K562 (cell line): ENCODE results near the gene E2F7. TPM values are rescaled to one million over a fixed set of nuclear protein-coding genes. Genes with fewer than 3 reads are reported as not detected.
"Not testable (repeated sequence)": the region's sequence is repeated elsewhere in the genome, so short reads cannot be mapped to it uniquely, and the experiment has no call there.

Source experiments
- ATAC-seq: fragments of 200-7000 bp; cut with Tn5 transposase; 3 replicates; pipeline ENCODE4 v1.9.1; 2020; ENCODE audit warnings: moderate library complexity
- BruUV-seq: library from RNA; stranded (reverse); fragments of 400-500 nt; replicated peaks from 2 replicates; lab custom pipeline; 2021; lab: Mats Ljungman, UMichigan
- CTCF ChIA-PET: fragments of 300-600 bp; formaldehyde crosslinking; extraction: SDS; loops from one replicate; lab custom pipeline; 2021; ENCODE audit warnings: low intra/inter-chr PET ratio; lab: Yijun Ruan, JAX
- POLR2A ChIA-PET: fragments of 300-600, 350-650 bp; sonication (Branson Sonifier 250); formaldehyde crosslinking; extraction: SDS; loops from one replicate; lab custom pipeline; 2021; ENCODE audit warnings: antibody characterized with exemption, inconsistent platforms; lab: Yijun Ruan, JAX
- DNase-seq, 4 experiments: peaks; one replicate each; pipeline versions ENCODE4 v3.0.0 to v3.0.0-alpha.2; 2011 to 2018; ENCODE audit warnings: low spot score in 3 of 4, mixed read lengths in 3 of 4; ENCODE audit errors: extremely low read depth in 1 of 4
- FAIRE-seq: peaks from 2 replicates; lab custom pipeline; 2011; peaks lifted over from hg19 to GRCh38; lab: Jason Lieb, UNC
- H2AFZ ChIP-seq: 2 replicates; pipeline ENCODE4 v1.6.0; 2011; ENCODE audit warnings: low read depth, low read length, control low read depth, inconsistent platforms
- H3K27ac ChIP-seq: fragments of 200-600 bp; 3 replicates; pipeline ENCODE4 v1.8.0; 2011; ENCODE audit warnings: low read depth, mild to moderate bottlenecking, control low read depth, inconsistent platforms, low read length, moderate library complexity, mixed read lengths; ENCODE audit errors: extremely low read depth
- H3K27me3 ChIP-seq, 2 experiments: fragments of 300-600 bp in 1 of 2; 2 replicates in 1 of 2; 3 replicates in 1 of 2; pipeline versions ENCODE4 v1.6.0 to v1.8.0; 2011; ENCODE audit warnings: inconsistent platforms in 2 of 2, low read length in 2 of 2, mild to moderate bottlenecking in 1 of 2, mixed read lengths in 1 of 2, moderate library complexity in 1 of 2; ENCODE audit not compliant: control insufficient read depth in 2 of 2, insufficient read depth in 2 of 2
- H3K36me3 ChIP-seq: fragments of 300-600 bp; 3 replicates; pipeline ENCODE4 v1.8.0; 2011; ENCODE audit warnings: mild to moderate bottlenecking, low read length, inconsistent platforms; ENCODE audit not compliant: control insufficient read depth, insufficient read depth
- H3K4me1 ChIP-seq, 2 experiments: fragments of 200-600 bp in 1 of 2; replicated peaks in 1 of 2; 2 replicates in 1 of 2; 3 replicates in 1 of 2; pipeline versions ENCODE4 v1.5.1 to v1.8.0; 2011; ENCODE audit warnings: inconsistent platforms in 2 of 2, low read length in 2 of 2, mild to moderate bottlenecking in 1 of 2, mixed read lengths in 1 of 2, moderate library complexity in 1 of 2; ENCODE audit not compliant: control insufficient read depth in 2 of 2, insufficient read depth in 2 of 2
- H3K4me2 ChIP-seq: 2 replicates; pipeline ENCODE4 v1.6.1; 2011; ENCODE audit warnings: low read length, control low read depth, inconsistent platforms, mixed read lengths; ENCODE audit not compliant: insufficient read depth
- H3K4me3 ChIP-seq: fragments of 200-600 bp; sonication (generic), shearing (Covaris generic); 2 replicates; pipeline ENCODE4 v1.5.1; 2016; ENCODE audit warnings: control low read depth, inconsistent platforms
- H3K79me2 ChIP-seq: fragments of 200-600 bp; 3 replicates; pipeline ENCODE4 v1.8.0; 2011; ENCODE audit warnings: low read length, inconsistent platforms; ENCODE audit not compliant: control insufficient read depth, insufficient read depth
- H3K9ac ChIP-seq, 2 experiments: 2 replicates each; pipeline versions ENCODE4 v1.6.0 to v1.6.1; 2011; ENCODE audit warnings: low read depth in 2 of 2, low read length in 2 of 2, control low read depth in 1 of 2, inconsistent platforms in 1 of 2, mild to moderate bottlenecking in 1 of 2, mixed read lengths in 1 of 2; ENCODE audit not compliant: insufficient read depth in 1 of 2
- H3K9me1 ChIP-seq: one replicate; pipeline ENCODE4 v1.6.0; 2011; ENCODE audit warnings: inconsistent platforms, mild to moderate bottlenecking, low read length, moderate library complexity; ENCODE audit not compliant: control insufficient read depth, insufficient read depth
- H3K9me3 ChIP-seq: replicated peaks from 2 replicates; pipeline ENCODE4 v1.5.1; 2011; ENCODE audit warnings: low read depth, low read length, inconsistent platforms; ENCODE audit not compliant: control insufficient read depth, insufficient read depth
- H4K20me1 ChIP-seq: replicated peaks from 2 replicates; pipeline ENCODE4 v1.6.1; 2011; ENCODE audit warnings: low read length, inconsistent platforms, mixed read lengths; ENCODE audit not compliant: control insufficient read depth, insufficient read depth
- FOXK2 ChIP-seq, 2 experiments: fragments of 450-650 bp; IDR thresholded peaks in 1 of 2; conservative IDR thresholded peaks in 1 of 2; 2 replicates each; pipeline ENCODE4 v1.6.1; 2016; ENCODE audit warnings: low read depth in 2 of 2, mild to moderate bottlenecking in 1 of 2
- HMG20A ChIP-seq: fragments of 450-650 bp; formaldehyde crosslinking; conservative IDR thresholded peaks from 2 replicates; pipeline ENCODE4 v1.4.0; 2020; ENCODE audit warnings: mild to moderate bottlenecking, mixed read lengths
- NELFE ChIP-seq: IDR thresholded peaks from 2 replicates; pipeline ENCODE4 v1.6.1; 2011; ENCODE audit warnings: mild to moderate bottlenecking; ENCODE audit not compliant: insufficient read depth, insufficient read length
- THRAP3 ChIP-seq: fragments of 450-650 bp; IDR thresholded peaks from 2 replicates; pipeline ENCODE4 v1.6.1; 2016; ENCODE audit warnings: mild to moderate bottlenecking, inconsistent platforms, borderline replicate concordance
- TRIM28 ChIP-seq: fragments of 450-650 bp; IDR thresholded peaks from 2 replicates; pipeline ENCODE4 v1.6.1; 2017
- ZNF212 ChIP-seq: fragments of 450-650 bp; formaldehyde crosslinking; IDR thresholded peaks from 2 replicates; pipeline ENCODE4 v1.4.0; 2020; ENCODE audit warnings: mild to moderate bottlenecking
- ZNF41 ChIP-seq: fragments of 250-450 bp; sonication (Bioruptor Pico); conservative IDR thresholded peaks from 2 replicates; pipeline ENCODE4 v1.4.0; 2020; ENCODE audit warnings: mild to moderate bottlenecking
- WGBS: fragments of 100-300 bp; shearing (Covaris generic); methylation state at CpG from one replicate; pipeline ENCODE4 v1.1.6; 2016; ENCODE audit warnings: low coverage, mixed read lengths; ENCODE audit not compliant: insufficient coverage; ENCODE audit errors: missing lambda C conversion rate; 5-methylcytosine and 5-hydroxymethylcytosine counted together
- in situ Hi-C: fragments of 300-500 bp; cut with MboI; formaldehyde crosslinking; loops from 4 replicates; pipeline ENCODE4 v1.15.0; 2018; ENCODE audit warnings: inconsistent platforms, mixed read lengths
- intact Hi-C: fragments of 100-400 bp; cut with micrococcal nuclease; formaldehyde crosslinking; loops from 2 replicates; pipeline ENCODE4 v1.14.2; 2022
- polyA plus RNA-seq, 8 experiments: library from polyadenylated mRNA; depleted of rRNA in 4 of 8; stranded (reverse) in 5 of 8; unstranded in 3 of 8; fragments of >200 nt; fragmentation: Nextera tagmentation in 2 of 8; fragmentation: Illumina TruSeq in 1 of 8; extraction: Ambion mirVana in 2 of 8; extraction: Trizol in 1 of 8; gene quantifications; 2 replicates each; pipeline versions ENCODE4 v1.2.1 to v1.2.3, GENCODE V29; 2011 to 2014; ENCODE audit warnings: inconsistent platforms in 1 of 8, missing spikeins in 1 of 8
- total RNA-seq, 7 experiments: library from RNA; depleted of rRNA in 6 of 7; stranded (reverse); fragments of >200 nt in 6 of 7; fragmentation: Illumina TruSeq in 2 of 7; extraction: Trizol in 2 of 7; gene quantifications; 2 replicates each; pipeline versions ENCODE4 v1.2.1 to v1.2.3, GENCODE V29; 2011 to 2021; ENCODE audit warnings: low replicate concordance in 1 of 7
- TF ChIP-seq, protein P1 (sequence below): fragments of 250-450 bp; sonication (Bioruptor Pico); IDR thresholded peaks from 2 replicates; pipeline ENCODE4 v1.6.1; 2021; ENCODE audit warnings: mild to moderate bottlenecking

Gene E2F7
- total and polyA plus RNA-seq, 9 of the 15 experiments (the other 6 are each of a cell fraction or from before 2014, with no cell fraction given): 3.4 to 13.6 (median 8.1) TPM

DNA sequence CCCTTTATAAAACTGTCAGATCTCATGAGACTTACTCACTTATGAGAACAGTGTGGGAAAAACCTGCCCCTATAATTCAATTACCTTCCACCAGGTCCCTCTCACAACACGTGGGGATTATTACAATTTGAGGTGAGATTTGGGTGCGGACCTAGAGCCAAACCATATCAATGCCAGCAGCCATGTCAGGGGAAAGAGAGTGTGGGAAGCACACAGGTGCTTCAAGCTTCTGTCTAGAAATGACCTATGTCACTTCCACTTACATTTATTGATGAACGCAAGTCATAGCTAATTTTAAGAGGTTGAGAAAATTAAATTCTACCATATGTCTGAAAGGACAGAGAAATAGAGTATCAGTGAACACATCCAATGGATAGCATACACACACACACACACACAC lies 32.5 kb upstream of the E2F7 start:
- DNase-seq: no peak
- no peak overlapping the region for H3K4me3 ChIP-seq
- no peaks in the 10 kb centered on the region; a peak in 1 of 5 replicates for H3K4me1 ChIP-seq
- no TSS peak for BruUV-seq
- TF ChIP-seq, protein P1, sequence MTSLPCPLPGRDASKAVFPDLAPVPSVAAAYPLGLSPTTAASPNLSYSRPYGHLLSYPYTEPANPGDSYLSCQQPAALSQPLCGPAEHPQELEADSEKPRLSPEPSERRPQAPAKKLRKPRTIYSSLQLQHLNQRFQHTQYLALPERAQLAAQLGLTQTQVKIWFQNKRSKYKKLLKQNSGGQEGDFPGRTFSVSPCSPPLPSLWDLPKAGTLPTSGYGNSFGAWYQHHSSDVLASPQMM (CRISPR knock-in tag): no peak
- TF ChIP-seq NELFE (no peak), THRAP3 (no peak), ZNF212 (no peak), HMG20A (CRISPR knock-in tag) (no peak), TRIM28 (no peak), ZNF41 (CRISPR knock-in tag) (no peak), FOXK2 (conservative IDR thresholded peaks at IDR 0.05 in 1 of 2, IDR thresholded peaks at IDR 0.05 in 1 of 2; ENCODE audit: low read depth in 2 of 2) (no peak)
- TF ChIP-seq, all 486 proteins: peak for 0
- ATAC-seq (no peak), FAIRE-seq (no peak)
- ChIA-PET POLR2A (interaction anchor here (1.2 kb wide), 1 partner anchor 11 kb away, joined by 3 read pairs; no protein-coding TSS in a partner anchor), CTCF (no interaction called here)
- Histone ChIP-seq H3K27me3 (no peaks in the 10 kb centered on the region), H4K20me1 (no peaks in the 10 kb centered on the region), H3K9ac (no peak overlapping the region), H2AFZ (no peak overlapping the region), H3K9me3 (no peaks in the 10 kb centered on the region), H3K79me2 (no peaks in the 10 kb centered on the region), H3K4me2 (no peak overlapping the region), H3K9me1 (no peaks in the 10 kb centered on the region), H3K27ac (no peak overlapping the region), H3K36me3 (no peaks in the 10 kb centered on the region)
- intact Hi-C loops (no loop called here), in situ Hi-C loops (no loop called here)
- 0% methylated on average over 3 of the region's 3 CpGs for WGBS

DNA sequence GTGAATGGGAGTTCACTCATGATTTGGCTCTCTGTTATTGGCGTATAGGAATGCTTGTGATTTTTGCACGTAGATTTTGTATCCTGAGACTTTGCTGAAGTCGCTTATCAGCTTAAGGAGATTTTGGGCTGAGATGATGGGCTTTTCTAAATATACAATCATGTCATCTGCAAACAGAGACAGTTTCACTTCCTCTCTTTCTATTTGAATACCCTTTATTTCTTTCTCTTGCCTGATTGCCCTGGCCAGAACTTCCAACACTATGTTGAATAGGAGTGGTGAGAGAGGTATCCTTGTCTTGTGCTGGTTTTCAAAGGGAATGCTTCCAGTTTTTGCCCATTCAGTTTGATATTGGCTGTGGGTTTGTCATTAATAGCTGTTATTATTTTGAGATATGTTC lies 26.9 kb upstream of the E2F7 start:
- H2AFZ ChIP-seq, FAIRE-seq, DNase-seq, H3K27me3 ChIP-seq, H3K9me1 ChIP-seq, H3K79me2 ChIP-seq, H3K4me3 ChIP-seq, intact Hi-C loops, H3K9ac ChIP-seq, H3K36me3 ChIP-seq, H3K9me3 ChIP-seq, in situ Hi-C loops, BruUV-seq, POLR2A ChIA-PET, H3K4me2 ChIP-seq, H3K27ac ChIP-seq, ATAC-seq, CTCF ChIA-PET, H4K20me1 ChIP-seq, H3K4me1 ChIP-seq: not testable (repeated sequence)
- 6% methylated on average over 3 of the region's 3 CpGs for WGBS
